ENCODE results near the gene HABP4. TPM values are rescaled to one million over a fixed set of nuclear protein-coding genes. Genes with fewer than 3 reads are reported as not detected.
"Not testable (repeated sequence)": the region's sequence is repeated elsewhere in the genome, so short reads cannot be mapped to it uniquely, and the experiment has no call there.

HABP4 gene
- total RNA-seq, 1 experiment from 2014 or later, result 1.8 TPM

DNA sequence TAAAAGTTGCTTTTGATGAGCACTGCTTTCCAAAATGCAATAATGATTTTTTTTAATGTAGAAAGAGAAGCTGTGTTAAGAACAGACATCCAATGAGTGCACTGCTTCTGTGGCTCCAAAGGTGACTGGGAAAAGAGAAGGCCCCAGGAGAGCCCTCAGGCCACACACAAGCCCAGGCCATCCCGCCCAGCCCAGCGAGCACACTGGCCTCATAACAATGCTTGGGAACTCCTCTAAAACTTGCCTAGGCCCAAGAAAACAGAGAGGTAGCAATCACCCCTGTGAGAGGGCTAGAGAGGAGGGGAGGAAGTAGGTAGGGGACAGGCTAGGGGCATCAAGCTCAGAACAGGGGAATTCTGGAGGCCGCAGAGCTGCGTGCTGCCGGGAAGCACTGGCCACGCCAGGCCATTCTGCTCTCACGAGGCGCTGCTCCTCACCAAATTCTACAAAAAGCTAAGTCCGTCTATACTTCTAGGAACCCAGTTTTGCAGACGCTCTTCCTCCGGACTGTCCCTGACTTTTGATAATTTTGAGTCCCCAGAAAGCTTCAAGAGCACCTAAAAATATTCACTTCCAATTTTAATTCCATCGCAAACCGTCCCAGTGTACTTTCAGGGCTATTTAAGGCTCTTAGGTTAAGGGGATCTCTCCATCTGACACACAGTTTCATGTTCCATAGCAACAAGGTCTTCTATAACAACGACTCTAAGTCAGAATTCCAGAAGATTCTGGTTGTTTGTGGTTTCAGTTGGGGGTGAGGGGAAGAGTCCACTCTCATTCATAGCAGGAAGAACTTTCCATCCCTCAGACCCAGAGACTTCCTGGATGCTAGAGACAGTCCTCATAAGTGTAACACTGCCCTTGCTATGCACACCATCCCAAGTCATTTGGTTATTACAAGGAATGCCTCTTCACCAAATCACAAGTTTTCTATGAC is 51.0 kb downstream of the HABP4 start:
- H3K9me2 ChIP-seq (replicated peaks; ENCODE audit: insufficient read depth, low read length), result no peaks in the 10 kb centered on the region
- no peaks in the 10 kb centered on the region for H3K79me2 ChIP-seq (ENCODE audit: low read length)
- no peak overlapping the region for H3K27ac ChIP-seq (ENCODE audit: low read length)
- H3K9me3 ChIP-seq (ENCODE audit: low read length), result no peaks in the 10 kb centered on the region
- no peaks in the 10 kb centered on the region for H3K36me3 ChIP-seq (ENCODE audit: insufficient read depth, low read length)
- no peaks in the 10 kb centered on the region for H3K27me3 ChIP-seq (ENCODE audit: low read length)
- no peak for DNase-seq
- no peak overlapping the region for H3K9ac ChIP-seq (ENCODE audit: low read length)
- no peaks in the 10 kb centered on the region for H3K4me1 ChIP-seq (ENCODE audit: low read length)
- H3K4me3 ChIP-seq (ENCODE audit: low read length), result no peak overlapping the region
- H3K4me2 ChIP-seq (ENCODE audit: low read depth, low read length, poor library complexity, severe bottlenecking), result no peak overlapping the region
- no peak overlapping the region for H2AFZ ChIP-seq (ENCODE audit: low read length)
- H4K20me1 ChIP-seq (ENCODE audit: insufficient read depth, low read depth, low read length), result no peaks in the 10 kb centered on the region

DNA sequence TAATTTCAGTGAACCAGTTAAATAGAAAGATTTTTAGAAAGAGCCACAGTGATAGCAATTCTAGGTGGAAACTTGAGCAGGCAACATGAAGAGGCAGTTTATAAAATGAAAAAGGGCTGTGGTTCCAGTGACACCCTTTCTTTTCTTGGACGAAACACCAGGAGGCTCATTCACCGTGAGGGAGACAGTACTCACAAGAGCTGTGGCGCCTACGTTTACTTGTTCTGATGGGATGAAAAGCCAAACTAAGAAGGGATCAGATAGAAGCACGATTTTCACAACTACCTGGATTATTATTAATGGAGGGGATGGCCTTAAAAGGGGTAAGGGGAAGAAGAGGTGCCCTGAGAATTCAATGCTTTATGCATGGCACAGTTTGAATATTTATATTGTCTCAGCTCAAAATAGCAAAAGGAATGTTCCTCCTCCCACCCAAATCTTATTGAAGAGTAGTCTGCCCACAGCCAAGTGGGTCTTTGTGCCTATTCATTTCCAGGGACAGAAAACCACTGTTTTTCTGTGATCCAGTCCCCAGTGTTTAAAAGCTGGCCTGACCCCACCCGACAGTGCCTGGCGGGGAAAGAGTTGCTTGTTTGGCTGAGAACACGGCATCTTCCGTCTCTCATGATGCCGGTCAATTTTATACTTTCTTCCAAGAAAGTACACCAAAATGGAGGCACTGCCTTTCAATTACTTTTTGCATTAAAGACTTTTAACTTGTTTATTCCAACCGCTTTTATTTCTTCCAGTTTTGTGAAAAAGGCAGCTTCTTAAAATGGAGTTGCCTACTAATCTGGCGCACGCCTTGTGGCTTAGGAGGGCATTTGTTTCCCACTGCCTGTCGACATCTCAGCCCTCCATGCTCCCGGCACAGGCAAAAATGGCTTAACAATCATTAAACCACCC is 51.9 kb downstream of the HABP4 start:
- Histone ChIP-seq H3K79me2 (ENCODE audit: low read length) (no peaks in the 10 kb centered on the region), H3K9ac (ENCODE audit: low read length) (no peak overlapping the region), H3K4me1 (ENCODE audit: low read length) (no peaks in the 10 kb centered on the region), H3K4me3 (ENCODE audit: low read length) (no peak overlapping the region), H3K9me3 (ENCODE audit: low read length) (no peaks in the 10 kb centered on the region), H3K27ac (ENCODE audit: low read length) (no peak overlapping the region), H2AFZ (ENCODE audit: low read length) (no peak overlapping the region), H4K20me1 (ENCODE audit: insufficient read depth, low read depth, low read length) (no peaks in the 10 kb centered on the region), H3K9me2 (replicated peaks; ENCODE audit: insufficient read depth, low read length) (no peaks in the 10 kb centered on the region), H3K27me3 (ENCODE audit: low read length) (no peaks in the 10 kb centered on the region), H3K36me3 (ENCODE audit: insufficient read depth, low read length) (no peaks in the 10 kb centered on the region), H3K4me2 (ENCODE audit: low read depth, low read length, poor library complexity, severe bottlenecking) (no peak overlapping the region)
- no peak for DNase-seq

DNA sequence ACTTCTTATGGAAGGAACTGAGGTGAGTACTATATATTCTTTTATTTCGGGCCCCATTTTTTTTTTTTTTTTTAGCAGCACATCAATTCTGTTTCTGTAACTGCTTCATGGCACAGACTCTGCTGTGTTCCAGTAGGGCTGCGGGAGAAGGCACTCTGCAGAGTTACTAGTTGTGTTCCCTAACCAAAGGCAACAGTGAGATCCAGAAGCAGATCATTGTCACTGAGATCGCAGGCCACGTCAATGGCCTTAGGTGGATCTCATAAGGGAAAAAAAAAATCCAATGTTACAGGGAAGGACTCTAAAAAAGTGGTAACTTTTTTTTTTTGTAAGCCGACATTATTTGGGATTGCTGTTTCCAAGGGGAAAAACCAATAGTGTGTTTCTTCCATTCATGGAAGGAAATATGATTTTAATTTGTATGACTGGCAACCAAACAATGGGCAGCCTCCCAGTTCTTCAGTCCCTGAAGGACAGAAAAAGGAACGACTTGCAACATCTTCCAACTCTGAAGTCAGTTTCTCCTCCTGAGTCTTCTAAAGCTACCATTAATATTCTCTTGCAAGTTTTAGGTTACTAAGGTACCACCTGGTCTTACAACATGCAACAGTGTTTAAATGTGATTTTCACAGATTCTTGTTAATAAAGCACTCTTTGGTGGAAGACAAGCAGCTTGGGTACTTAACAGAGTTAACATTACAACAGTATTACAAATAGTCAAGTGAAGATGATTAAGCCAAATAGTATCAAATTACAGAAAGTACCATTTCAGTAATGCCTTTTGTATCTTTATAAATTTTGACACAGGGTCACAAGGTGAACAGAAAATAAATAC is 52.8 kb downstream of the HABP4 start:
- H3K9ac ChIP-seq (ENCODE audit: low read length), result no peak overlapping the region
- H3K36me3 ChIP-seq (ENCODE audit: insufficient read depth, low read length), result no peaks in the 10 kb centered on the region
- no peaks in the 10 kb centered on the region for H3K9me2 ChIP-seq (replicated peaks; ENCODE audit: insufficient read depth, low read length)
- H3K27ac ChIP-seq (ENCODE audit: low read length), result no peak overlapping the region
- no peaks in the 10 kb centered on the region for H3K79me2 ChIP-seq (ENCODE audit: low read length)
- no peak overlapping the region for H3K4me2 ChIP-seq (ENCODE audit: low read depth, low read length, poor library complexity, severe bottlenecking)
- H2AFZ ChIP-seq (ENCODE audit: low read length), result no peak overlapping the region
- H3K4me1 ChIP-seq (ENCODE audit: low read length), result no peaks in the 10 kb centered on the region
- H3K27me3 ChIP-seq (ENCODE audit: low read length), result no peaks in the 10 kb centered on the region
- no peak overlapping the region for H3K4me3 ChIP-seq (ENCODE audit: low read length)
- no peaks in the 10 kb centered on the region for H4K20me1 ChIP-seq (ENCODE audit: insufficient read depth, low read depth, low read length)
- H3K9me3 ChIP-seq (ENCODE audit: low read length), result no peaks in the 10 kb centered on the region
- no peak for DNase-seq

DNA sequence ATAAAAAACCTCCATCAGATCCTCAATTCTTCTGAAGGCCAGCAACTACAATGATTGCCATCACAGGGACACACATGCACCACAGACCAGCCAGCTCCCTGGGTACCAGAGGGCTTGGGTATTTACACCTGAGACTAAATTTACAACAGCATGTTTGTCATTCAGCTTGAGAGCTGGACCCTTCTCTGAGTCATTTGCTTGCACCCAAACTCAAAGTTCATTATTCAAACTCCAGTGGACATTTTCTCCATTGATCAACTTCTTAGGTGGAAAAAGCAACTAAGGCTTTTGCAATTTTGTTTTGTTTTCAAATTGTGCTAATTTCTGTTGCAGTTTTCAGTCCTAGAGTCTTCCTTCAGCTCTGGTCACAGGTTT is 53.4 kb downstream of the HABP4 start:
- H3K27me3 ChIP-seq (ENCODE audit: low read length); H3K79me2 ChIP-seq (ENCODE audit: low read length); H3K9me3 ChIP-seq (ENCODE audit: low read length); H3K9me2 ChIP-seq (replicated peaks; ENCODE audit: insufficient read depth, low read length); H4K20me1 ChIP-seq (ENCODE audit: insufficient read depth, low read depth, low read length); H3K4me2 ChIP-seq (ENCODE audit: low read depth, low read length, poor library complexity, severe bottlenecking); H3K4me3 ChIP-seq (ENCODE audit: low read length); H3K27ac ChIP-seq (ENCODE audit: low read length); H3K4me1 ChIP-seq (ENCODE audit: low read length); H3K9ac ChIP-seq (ENCODE audit: low read length); H2AFZ ChIP-seq (ENCODE audit: low read length); H3K36me3 ChIP-seq (ENCODE audit: insufficient read depth, low read length); DNase-seq: not testable (repeated sequence)

GRCh38 chr9:96503918-96504317 is 53.9 kb downstream of the HABP4 start:
- Histone ChIP-seq H3K4me1 (ENCODE audit: low read length) (no peaks in the 10 kb centered on the region), H3K4me3 (ENCODE audit: low read length) (no peak overlapping the region), H3K36me3 (ENCODE audit: insufficient read depth, low read length) (no peaks in the 10 kb centered on the region), H3K79me2 (ENCODE audit: low read length) (no peaks in the 10 kb centered on the region), H2AFZ (ENCODE audit: low read length) (no peak overlapping the region), H3K4me2 (ENCODE audit: low read depth, low read length, poor library complexity, severe bottlenecking) (no peak overlapping the region), H3K9ac (ENCODE audit: low read length) (no peak overlapping the region), H3K27me3 (ENCODE audit: low read length) (no peaks in the 10 kb centered on the region), H3K9me3 (ENCODE audit: low read length) (no peaks in the 10 kb centered on the region), H3K27ac (ENCODE audit: low read length) (no peak overlapping the region), H4K20me1 (ENCODE audit: insufficient read depth, low read depth, low read length) (no peaks in the 10 kb centered on the region), H3K9me2 (replicated peaks; ENCODE audit: insufficient read depth, low read length) (no peaks in the 10 kb centered on the region)
- DNase-seq, result no peak

DNA sequence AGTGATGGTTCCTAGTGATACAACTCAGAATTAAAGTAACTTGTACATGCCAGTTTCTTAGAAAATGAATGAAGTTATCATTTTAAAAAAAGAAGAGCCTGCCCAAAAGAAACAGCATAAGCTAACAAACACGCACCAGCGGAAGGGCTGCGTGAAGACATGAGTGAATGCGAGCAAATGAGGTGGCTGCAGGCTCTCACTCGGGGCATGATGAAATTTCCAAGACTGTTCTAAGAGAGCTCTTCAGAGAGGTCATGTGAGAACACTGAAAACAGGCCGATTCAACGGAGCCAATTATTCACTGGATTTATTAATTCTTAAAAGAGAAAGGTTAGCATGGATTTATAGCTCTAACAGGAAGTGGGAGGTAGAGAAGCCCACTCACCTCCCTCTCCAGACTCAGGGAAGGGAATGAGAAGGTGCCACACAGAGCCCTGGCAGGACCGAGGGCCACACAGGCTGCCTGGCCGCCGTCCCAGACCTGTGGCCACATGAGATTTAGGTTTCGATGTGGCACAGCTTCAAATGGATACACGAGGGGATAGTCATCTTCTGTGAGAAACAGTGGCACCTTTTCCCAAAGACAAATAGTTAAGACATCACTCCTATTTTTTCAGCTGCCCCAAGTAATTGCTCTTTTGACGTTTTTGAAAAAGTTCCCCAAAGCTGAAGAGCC is 55.5 kb downstream of the HABP4 start:
- DNase-seq, result no peak
- H3K79me2 ChIP-seq (ENCODE audit: low read length), result no peaks in the 10 kb centered on the region
- H3K9me2 ChIP-seq (replicated peaks; ENCODE audit: insufficient read depth, low read length), result no peaks in the 10 kb centered on the region
- no peaks in the 10 kb centered on the region for H3K27me3 ChIP-seq (ENCODE audit: low read length)
- H3K27ac ChIP-seq (ENCODE audit: low read length), result no peak overlapping the region
- H2AFZ ChIP-seq (ENCODE audit: low read length), result no peak overlapping the region
- H3K9ac ChIP-seq (ENCODE audit: low read length), result no peak overlapping the region
- H3K4me3 ChIP-seq (ENCODE audit: low read length), result no peak overlapping the region
- H3K4me1 ChIP-seq (ENCODE audit: low read length), result no peaks in the 10 kb centered on the region
- H3K36me3 ChIP-seq (ENCODE audit: insufficient read depth, low read length), result no peaks in the 10 kb centered on the region
- no peaks in the 10 kb centered on the region for H3K9me3 ChIP-seq (ENCODE audit: low read length)
- no peaks in the 10 kb centered on the region for H4K20me1 ChIP-seq (ENCODE audit: insufficient read depth, low read depth, low read length)
- no peak overlapping the region for H3K4me2 ChIP-seq (ENCODE audit: low read depth, low read length, poor library complexity, severe bottlenecking)

GRCh38 chr9:96508227-96508940 is 58.4 kb downstream of the HABP4 start:
- no peaks in the 10 kb centered on the region for H4K20me1 ChIP-seq (ENCODE audit: insufficient read depth, low read depth, low read length)
- no peak overlapping the region for H3K4me2 ChIP-seq (ENCODE audit: low read depth, low read length, poor library complexity, severe bottlenecking)
- no peak overlapping the region for H3K4me3 ChIP-seq (ENCODE audit: low read length)
- H3K27me3 ChIP-seq (ENCODE audit: low read length), result no peaks in the 10 kb centered on the region
- no peaks in the 10 kb centered on the region for H3K79me2 ChIP-seq (ENCODE audit: low read length)
- no peak for DNase-seq
- no peak overlapping the region for H3K9ac ChIP-seq (ENCODE audit: low read length)
- H3K27ac ChIP-seq (ENCODE audit: low read length), result no peak overlapping the region
- no peak overlapping the region for H2AFZ ChIP-seq (ENCODE audit: low read length)
- H3K36me3 ChIP-seq (ENCODE audit: insufficient read depth, low read length), result no peaks in the 10 kb centered on the region
- H3K9me2 ChIP-seq (replicated peaks; ENCODE audit: insufficient read depth, low read length), result no peaks in the 10 kb centered on the region
- H3K9me3 ChIP-seq (ENCODE audit: low read length), result no peaks in the 10 kb centered on the region
- H3K4me1 ChIP-seq (ENCODE audit: low read length), result no peaks in the 10 kb centered on the region

Measured in Karpas-422 (cell line).